GM18519 (cell line): ENCODE results near the gene ADAMTS3.

ENCODE experiments used
- ATAC-seq: cut with Tn5 transposase; IDR thresholded peaks from one replicate; pipeline ENCODE4 v1.9.1; 2021; ENCODE audit warnings: mild to moderate bottlenecking, moderate library complexity; ENCODE audit not compliant: unreplicated experiment, low FRiP score

Gene ADAMTS3

DNA sequence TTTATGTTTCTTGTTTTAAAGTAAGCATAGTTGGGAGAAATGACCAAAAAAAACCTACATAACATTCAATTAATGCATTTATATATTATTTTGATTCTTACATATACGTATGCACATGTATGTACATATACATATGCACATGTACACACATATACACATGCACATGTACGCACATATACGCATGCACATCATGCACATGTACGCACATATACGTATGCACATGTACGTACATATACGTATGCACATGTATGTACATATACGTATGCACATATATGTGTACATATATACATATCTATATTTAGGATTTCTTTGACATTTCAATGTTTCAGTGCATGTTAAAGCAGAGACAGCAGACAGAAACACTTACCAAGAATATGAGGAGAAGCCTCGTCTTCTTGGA lies 263.4 kb downstream of the ADAMTS3 start:
- ATAC-seq, result no peak

DNA sequence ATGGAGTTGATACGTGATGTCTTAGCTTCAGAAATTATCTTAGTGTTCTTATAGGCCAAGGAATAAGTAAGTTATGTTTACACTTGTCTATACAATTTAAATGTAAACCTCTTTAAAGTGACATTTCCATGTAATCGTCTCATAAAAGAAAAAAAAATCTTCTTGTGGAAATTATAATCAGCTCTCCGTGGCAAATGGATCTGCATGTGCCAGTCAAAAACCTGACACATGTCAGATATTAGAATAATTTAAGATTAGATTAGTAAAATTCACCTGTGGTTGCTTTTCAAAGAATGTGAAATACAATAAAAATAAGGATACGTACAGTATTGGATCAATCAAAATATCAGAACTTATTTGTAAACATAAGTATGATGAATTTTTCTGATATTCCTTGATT lies 263.9 kb downstream of the ADAMTS3 start:
- no peak for ATAC-seq

GRCh38 chr4:72302981-72303704 lies 265.9 kb downstream of the ADAMTS3 start:
- ATAC-seq, result peak; percentile 74

DNA sequence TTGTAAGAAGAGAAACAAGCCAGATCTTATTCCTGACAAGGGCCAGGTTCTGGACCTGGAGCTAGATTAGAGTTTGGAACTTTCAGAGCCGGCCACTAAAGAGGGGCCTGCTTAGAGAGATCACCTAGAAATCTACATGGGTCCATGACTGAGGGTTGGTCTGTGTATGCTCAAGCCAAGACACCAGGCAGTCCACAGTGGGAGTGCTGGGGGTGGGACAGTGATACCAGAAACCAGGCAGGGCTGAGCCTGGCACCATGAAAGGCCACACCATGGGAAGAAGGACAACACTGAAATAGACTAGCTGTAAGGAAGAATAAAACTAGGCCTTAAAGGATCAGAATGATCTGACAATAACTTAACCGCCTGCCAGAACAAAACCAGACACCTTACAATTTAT lies 267.3 kb downstream of the ADAMTS3 start:
- ATAC-seq, result no peak

DNA sequence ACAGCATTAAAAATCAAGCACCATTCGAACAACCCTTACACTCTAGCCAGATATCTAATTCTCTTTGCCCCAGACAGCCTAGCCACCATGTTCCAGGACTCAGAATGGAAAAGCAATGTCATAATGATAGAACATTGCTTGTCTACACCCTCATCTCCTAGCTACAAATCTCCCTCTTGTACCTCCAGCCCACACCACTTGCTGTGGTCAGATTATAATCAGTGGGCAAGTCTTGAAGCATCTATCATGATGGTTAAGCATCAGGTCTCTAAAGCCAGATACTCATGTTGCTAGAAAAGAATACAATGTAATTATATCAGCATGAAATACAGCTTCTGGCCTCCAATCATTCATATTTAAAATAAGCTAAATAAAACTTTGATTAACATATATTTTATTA lies 268.9 kb downstream of the ADAMTS3 start:
- no peak for ATAC-seq

- peak; percentile 90 for ATAC-seq
Observed at GRCh38 chr4:72295966-72296557, 273.0 kb downstream of the ADAMTS3 start.

GRCh38 chr4:72290737-72291136 lies 278.3 kb downstream of the ADAMTS3 start:
- no peak for ATAC-seq

DNA sequence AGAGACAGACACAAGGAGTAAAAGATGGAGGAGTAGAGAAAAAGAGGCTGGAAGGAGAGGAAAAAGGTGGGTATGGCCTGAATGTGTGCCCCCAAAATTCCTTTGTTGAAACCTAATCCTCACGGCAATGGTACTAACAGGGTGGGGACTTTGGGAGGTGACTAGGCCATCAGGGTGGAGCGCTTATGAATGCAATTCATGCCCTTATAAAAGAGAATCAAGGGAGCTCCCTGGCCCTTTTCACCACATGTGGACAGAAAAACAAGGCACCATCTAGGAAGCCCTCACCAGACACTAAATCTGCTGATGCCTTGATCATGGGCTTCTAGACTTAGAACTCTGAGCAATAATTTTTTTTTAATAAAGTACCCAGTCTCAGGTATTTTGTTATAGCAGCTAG lies 282.1 kb downstream of the ADAMTS3 start:
- ATAC-seq, result no peak

DNA sequence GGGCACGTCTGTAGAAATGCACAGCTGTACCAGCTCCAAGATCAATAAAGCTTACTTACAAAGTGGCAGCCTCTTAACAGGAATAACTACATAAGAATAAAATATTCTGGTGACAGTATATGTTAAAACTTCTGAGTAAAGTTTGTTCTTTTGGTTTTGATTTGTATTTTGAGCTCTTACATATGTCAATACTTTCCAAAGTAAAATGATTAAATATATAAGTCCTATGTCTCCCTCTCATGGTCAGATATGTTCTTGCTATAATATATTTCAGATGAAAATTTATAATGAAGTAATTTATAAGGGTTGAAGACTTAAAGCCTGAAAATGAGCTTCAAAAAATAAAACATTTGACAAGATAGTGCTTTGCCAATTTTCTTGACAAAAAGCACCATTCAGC lies 282.8 kb downstream of the ADAMTS3 start:
- no peak for ATAC-seq

DNA sequence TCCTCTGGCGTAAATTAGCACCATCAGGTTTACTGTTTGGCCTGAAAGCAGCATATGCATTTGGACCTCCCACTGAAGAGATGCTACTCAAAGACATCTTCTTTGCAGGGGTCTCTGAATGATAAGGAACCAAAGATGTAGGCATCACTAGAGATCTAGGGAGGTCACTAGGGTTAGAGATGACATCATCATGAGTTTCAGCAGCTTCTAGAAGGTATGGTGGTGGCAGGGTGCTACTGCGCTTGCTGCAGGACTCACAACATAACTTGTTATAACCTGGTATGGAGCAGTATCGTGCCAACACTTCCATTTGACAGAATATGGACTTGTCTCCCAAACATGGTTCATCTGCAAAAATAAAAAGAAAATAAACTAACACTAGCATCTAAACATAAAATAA lies 285.7 kb downstream of the ADAMTS3 start:
- ATAC-seq, result no peak

GRCh38 chr4:72280252-72280651 lies 288.8 kb downstream of the ADAMTS3 start:
- no peak for ATAC-seq

DNA sequence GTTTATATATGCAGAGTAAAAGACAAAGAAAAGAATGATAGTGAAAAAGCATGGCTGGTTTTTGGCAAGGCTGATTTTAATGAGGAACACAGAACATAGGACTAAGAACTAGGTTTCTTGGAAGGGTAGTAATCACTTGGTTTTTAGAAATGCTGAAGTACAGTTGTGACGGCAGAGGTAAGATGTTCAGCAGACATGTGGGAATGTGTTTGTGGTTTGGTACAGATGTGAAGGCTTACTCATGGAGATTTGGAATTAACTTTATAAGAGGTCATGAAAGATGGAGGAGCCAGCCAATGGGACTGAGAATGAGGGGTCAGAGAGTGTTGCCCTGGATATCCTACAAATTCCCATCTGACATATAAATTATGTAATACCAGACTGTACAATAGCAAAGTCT lies 293.6 kb downstream of the ADAMTS3 start:
- no peak for ATAC-seq

DNA sequence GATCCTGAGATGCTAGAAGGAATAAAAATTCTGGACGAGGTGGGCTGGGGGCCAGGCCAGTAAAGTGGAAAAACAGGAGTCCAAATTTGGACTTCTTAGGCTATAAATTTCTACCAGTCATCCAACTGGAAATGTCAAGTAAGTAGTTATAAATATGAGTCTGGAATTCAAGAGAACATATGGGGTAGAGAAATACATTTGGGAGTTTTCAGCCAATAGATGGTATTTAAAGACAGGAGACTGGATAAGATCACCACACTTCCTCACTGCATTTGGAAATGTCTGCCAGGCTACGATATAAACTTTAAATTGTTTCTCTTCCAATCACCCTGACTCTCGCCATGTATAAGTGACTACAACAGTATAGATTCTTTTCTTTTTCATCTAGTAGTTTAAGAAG lies 294.8 kb downstream of the ADAMTS3 start:
- no peak for ATAC-seq

GRCh38 chr4:72255269-72255668 lies 313.8 kb downstream of the ADAMTS3 start:
- ATAC-seq, result no peak

DNA sequence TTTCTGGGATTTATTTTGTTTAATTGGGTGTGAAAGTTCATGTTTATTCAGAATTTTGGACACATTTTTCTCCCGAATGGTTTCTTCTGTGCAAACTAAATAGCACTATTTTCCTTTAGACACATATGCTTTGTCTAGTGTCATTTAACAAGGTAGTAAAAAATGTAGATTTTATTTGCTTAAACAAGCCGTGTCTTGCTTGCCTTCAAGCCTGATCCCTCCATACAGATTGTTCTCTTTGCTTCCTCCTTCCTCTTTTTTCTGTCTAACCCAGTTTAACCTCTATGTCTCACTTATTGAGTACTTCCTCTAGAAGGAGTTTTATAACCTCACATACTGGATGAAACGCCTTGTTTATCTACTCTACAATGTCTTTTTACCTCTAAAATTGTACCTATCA lies 325.4 kb downstream of the ADAMTS3 start:
- ATAC-seq, result no peak

DNA sequence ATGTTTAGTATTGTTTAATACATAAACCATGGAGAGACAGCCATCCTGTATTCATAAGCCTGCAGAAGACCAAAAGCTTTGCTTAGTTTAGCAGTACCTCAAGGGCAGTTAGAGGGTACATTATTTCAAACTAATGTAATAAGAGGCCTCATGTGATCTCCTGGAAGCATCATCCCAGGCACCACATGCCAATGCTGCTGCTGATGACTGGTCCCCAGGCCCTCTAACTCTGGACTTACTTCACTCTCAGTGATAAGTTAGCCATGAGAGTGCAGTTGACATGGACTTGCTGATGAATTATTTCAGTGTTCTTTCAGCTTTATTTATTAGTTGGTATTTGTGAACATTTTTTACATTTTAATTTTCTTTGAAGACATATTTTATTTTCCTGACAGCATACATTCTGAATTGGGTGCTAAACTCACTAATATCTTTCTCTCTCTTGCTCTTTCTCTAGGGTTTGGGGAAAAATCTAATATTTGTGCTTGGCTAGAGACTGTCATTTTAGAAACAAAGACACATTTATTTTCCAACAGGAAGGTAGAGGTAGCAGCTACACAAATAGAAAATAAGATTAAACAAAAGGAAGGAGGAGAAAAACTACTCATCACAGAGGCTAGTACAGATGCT lies 329.4 kb downstream of the ADAMTS3 start:
- ATAC-seq, result no peak
